IgD-negative memory B cell (primary cell): ENCODE data around the gene TAOK3. TPM values are rescaled to one million over a fixed set of nuclear protein-coding genes. Genes with fewer than 3 reads are reported as not detected.
A peak's percentile ranks its signal among the peaks of the same experiment; 100 is the strongest.
"Not testable (repeated sequence)": the region's sequence is repeated elsewhere in the genome, so short reads cannot be mapped to it uniquely, and the experiment has no call there.

ENCODE experiments used
- H3K27ac Mint-ChIP-seq, 3 donors: one replicate each; pipeline ENCODE4 v1.8.0; 2020 to 2022; ENCODE audit warnings: mild to moderate bottlenecking in 3 of 3, mixed read lengths in 3 of 3, moderate library complexity in 1 of 3
- H3K27me3 Mint-ChIP-seq: one replicate; pipeline ENCODE4 v1.8.0; 2021; ENCODE audit warnings: mixed read lengths
- H3K36me3 Mint-ChIP-seq: one replicate; pipeline ENCODE4 v1.8.0; 2020; ENCODE audit warnings: mild to moderate bottlenecking, mixed read lengths
- H3K4me1 Mint-ChIP-seq, 3 donors: one replicate each; pipeline ENCODE4 v1.8.0; 2020 to 2022; ENCODE audit warnings: mixed read lengths in 3 of 3, mild to moderate bottlenecking in 1 of 3
- H3K4me3 Mint-ChIP-seq, 4 donors: one replicate each; pipeline ENCODE4 v1.8.0; 2020 to 2022; ENCODE audit warnings: mild to moderate bottlenecking in 4 of 4, mixed read lengths in 4 of 4, moderate library complexity in 3 of 4
- H3K9me3 Mint-ChIP-seq, 3 donors: one replicate each; pipeline ENCODE4 v1.8.0; 2020 to 2021; ENCODE audit warnings: mixed read lengths in 3 of 3, mild to moderate bottlenecking in 1 of 3
- polyA plus RNA-seq: library from polyadenylated mRNA; unstranded; fragments of 300-500 nt; fragmentation: Illumina TruSeq; gene quantifications from one replicate; pipeline ENCODE4 v1.2.3, GENCODE V29; 2021

TAOK3 gene
- polyA plus RNA-seq: 107 TPM

DNA sequence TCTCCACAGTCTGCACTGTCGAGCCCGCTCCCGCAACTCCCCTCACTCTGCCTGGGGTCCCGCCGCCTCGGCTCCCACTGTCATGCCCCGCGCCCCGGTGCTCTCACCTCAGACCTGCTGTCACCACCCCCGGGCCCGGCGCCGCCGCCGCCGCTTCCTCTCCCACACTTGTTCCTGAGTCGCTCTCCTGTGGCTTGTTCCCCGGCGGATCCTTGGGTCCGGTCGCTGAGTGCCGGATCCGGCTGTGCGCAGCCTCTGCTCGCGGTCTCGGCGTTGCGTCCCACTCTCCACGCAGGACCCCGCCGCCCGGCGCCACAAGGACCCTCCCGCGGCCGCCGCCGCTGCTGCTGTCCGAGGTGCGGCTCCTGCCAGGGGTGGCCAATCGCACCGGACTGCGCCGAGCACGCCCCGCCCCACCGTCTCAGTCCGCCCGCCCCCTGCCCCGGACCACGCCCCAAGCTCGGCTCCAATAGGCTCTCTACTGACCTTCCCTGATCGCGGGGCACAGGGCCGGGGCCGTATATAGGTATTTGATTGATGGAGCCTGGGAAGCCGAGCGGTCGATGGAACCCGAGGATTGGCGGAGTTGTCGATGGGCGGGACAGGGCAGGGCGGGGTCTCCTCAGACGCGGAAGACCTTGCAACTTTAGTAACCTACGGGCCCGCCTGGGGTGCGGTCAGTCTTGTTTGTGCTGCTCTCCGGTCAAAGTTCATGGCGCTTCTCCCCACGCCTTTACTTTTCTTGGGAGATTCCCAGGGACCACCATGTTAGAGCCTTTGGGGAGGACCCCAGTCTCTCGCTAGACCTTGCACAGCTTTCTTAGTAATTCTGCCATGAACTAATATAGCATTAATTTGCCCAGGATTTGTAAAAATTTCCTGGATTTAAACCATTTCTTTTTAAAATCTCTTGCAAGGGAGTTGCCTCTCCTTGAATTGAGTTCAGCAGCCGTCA is at the start of gene TAOK3:
Gene TAOK3 (minus strand): TSS at position 367 of the 955 bp plus-strand sequence. CDS start 117,340 bp downstream, outside the sequence.
- Mint-ChIP-seq H3K27ac (peak within 1 kb of the TSS; percentile 91 to 100 (median 92)), H3K9me3 (no peaks in the 10 kb centered on the region), H3K36me3 (peaks cover 4% of the 10 kb centered on the region), H3K4me3 (peak within 1 kb of the TSS; percentile 90 to 98 (median 94)), H3K4me1 (peaks cover 29 to 39% (median 33%) of the 10 kb centered on the region in 3 donors), H3K27me3 (peaks cover 6% of the 10 kb centered on the region)

DNA sequence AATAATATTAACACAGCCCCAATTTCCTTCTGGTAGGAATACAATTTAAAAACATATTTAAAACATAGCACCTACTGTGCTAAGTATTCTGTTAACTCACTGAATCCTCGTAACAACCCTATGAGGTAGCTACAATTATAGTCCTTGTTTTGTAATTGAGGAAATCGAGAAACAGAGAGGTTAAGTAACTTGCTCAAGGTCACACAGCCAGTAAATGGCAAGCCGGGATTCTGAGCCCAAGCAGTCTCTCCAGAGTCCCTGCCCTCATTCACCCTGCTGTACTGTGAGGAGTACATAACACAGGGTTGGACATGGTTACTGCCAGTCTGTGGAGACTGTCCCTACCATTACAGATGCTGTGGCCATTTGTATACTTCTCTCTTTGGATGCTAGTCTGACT is 48.0 kb upstream of the TAOK3 start:
- H3K27ac Mint-ChIP-seq: no peak overlapping the region
- peaks cover 20% of the 10 kb centered on the region for H3K36me3 Mint-ChIP-seq
- no peaks in the 10 kb centered on the region for H3K9me3 Mint-ChIP-seq
- H3K27me3 Mint-ChIP-seq: no peaks in the 10 kb centered on the region
- peaks cover 0 to 14% (median 11%) of the 10 kb centered on the region in 3 donors for H3K4me1 Mint-ChIP-seq
- no peak overlapping the region for H3K4me3 Mint-ChIP-seq

DNA sequence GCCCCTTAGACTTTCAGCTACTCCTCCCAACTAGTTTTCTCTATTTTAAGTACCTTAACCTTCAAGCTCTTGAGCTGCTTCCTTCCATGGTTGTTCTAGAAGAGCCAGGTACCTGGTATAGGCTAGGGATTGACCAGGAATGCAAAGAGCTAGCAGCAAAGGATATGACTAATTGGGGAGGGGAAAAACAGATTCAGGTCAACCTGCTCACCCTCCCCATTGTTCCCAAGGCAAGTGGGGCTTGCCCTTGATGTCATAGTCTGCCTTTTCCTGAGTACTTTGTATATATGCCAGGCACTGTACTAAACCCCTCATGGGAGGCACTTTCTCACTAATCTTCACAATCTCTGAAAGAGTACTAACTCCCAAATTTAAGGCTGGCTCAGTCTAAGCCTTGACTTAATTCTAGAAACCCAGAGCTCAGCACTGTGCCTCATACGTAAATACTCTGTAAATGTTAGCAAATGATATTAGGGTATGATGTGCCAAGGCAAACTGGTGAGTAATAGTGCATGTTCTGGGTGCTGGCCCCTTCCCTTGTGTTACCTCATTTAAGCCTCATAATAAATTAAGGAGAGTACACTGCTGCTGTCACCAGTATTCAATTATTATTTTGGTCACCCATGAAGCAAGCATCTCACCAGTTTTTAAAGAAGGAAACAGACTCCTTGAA is 45.8 kb upstream of the TAOK3 start:
- Mint-ChIP-seq H3K4me1 (peaks cover 0 to 4% (median 3%) of the 10 kb centered on the region in 3 donors), H3K36me3 (peaks cover 24% of the 10 kb centered on the region), H3K27ac (no peak overlapping the region), H3K9me3 (no peaks in the 10 kb centered on the region), H3K4me3 (no peak overlapping the region), H3K27me3 (no peaks in the 10 kb centered on the region)

DNA sequence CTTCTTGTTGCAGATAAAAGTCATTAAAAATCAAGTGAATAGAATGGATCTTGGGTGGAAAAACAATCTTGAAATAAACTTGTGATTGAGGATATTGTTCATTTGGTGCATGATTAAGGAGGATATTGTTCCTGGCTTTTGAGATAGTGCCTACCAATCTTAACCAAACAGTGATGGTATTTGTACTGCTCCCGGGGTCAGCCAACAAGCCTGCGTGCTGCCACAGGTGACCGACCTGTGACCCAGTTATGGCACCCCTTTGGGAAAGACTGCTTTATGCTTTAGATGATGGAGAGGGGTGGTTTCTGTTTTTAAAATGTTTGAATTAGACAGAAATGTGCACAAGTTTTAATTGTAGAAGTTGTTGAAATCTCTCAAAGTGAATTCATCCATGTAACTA is 45.2 kb upstream of the TAOK3 start:
- no peak overlapping the region for H3K27ac Mint-ChIP-seq
- peaks cover 25% of the 10 kb centered on the region for H3K36me3 Mint-ChIP-seq
- H3K27me3 Mint-ChIP-seq: no peaks in the 10 kb centered on the region

DNA sequence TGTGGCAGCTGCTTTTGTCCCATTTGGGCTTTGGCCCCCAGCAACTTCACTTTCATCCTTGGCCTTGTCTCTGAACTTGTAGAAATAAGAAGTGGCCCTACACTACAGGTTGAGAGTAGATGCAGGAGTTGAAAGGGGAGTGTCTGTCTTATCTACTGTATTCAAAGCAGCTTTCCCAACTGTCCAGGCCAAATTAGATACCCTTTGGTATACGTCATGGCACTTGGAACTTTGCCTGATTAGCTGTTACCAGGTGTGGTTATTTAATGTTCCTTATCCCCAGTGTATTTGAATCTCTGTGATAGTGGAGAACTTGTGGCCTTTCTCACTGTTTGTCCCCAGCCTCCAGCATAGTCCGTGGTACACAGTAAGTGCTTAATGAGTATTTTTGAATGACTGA is 37.1 kb upstream of the TAOK3 start:
- Mint-ChIP-seq H3K27ac (no peak overlapping the region), H3K36me3 (peaks cover 19% of the 10 kb centered on the region), H3K4me3 (no peak overlapping the region), H3K4me1 (peaks cover 0 to 1% (median 0%) of the 10 kb centered on the region in 3 donors), H3K27me3 (no peaks in the 10 kb centered on the region), H3K9me3 (no peaks in the 10 kb centered on the region)

More for the DNA sequence above, 45.2 kb upstream of the TAOK3 start:
- Mint-ChIP-seq H3K4me1 (peaks cover 0 to 2% (median 1%) of the 10 kb centered on the region in 3 donors), H3K9me3 (no peaks in the 10 kb centered on the region), H3K4me3 (no peak overlapping the region)

DNA sequence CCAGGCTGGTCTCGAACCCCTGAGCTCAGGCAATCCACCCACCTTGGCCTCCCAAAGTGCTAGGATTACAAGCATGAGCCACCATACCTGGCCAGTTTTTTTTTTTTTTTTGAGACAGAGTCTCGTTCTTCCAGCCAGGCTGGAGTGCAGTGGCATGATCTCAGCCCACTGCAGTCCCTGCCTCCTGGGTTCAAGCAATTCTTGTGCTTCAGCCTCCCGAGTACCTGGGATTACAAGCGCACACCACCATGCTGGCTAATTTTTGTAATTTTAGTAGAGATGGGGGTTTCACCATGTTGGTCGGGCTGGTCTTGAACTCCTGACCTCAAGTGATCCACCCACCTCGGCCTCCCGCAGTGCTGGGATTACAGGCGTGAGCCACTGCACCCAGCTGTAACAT is 35.5 kb upstream of the TAOK3 start:
- not testable (repeated sequence) for H3K36me3 Mint-ChIP-seq, H3K27me3 Mint-ChIP-seq, H3K27ac Mint-ChIP-seq, H3K4me3 Mint-ChIP-seq, H3K4me1 Mint-ChIP-seq, H3K9me3 Mint-ChIP-seq

DNA sequence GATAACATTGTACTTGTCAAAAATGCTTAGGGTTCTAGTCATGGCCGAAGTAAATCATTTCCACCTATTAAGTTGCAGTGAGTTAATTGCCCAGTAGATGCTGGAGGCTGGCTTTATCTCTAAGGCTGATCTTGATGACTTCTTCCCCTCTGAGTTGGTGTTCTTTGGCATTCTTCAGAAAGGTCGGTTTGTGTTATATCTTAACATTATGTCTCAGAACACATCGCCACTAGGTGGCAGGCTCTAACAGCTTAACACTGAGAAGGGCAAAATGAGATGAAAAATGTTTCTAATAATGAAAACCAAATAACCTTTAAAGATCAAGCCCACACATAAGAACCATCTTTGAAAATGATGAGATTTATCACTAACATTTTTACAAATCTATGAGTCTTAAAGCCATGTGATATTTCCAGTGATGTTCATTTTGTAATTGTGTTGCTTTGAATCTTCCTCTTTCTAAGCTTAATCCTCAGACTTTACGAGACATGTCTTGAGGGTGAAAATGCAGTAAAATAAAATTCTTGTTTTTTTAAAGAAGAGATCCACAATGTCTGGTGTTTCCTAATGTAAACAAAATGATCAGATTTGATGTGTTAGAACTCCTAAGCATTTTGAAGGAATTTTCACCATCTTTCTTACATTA is 32.3 kb upstream of the TAOK3 start:
- no peaks in the 10 kb centered on the region for H3K9me3 Mint-ChIP-seq
- no peaks in the 10 kb centered on the region for H3K27me3 Mint-ChIP-seq
- H3K4me3 Mint-ChIP-seq: no peak overlapping the region
- H3K4me1 Mint-ChIP-seq: no peaks in the 10 kb centered on the region
- H3K27ac Mint-ChIP-seq: no peak overlapping the region
- H3K36me3 Mint-ChIP-seq: peaks cover 3% of the 10 kb centered on the region

DNA sequence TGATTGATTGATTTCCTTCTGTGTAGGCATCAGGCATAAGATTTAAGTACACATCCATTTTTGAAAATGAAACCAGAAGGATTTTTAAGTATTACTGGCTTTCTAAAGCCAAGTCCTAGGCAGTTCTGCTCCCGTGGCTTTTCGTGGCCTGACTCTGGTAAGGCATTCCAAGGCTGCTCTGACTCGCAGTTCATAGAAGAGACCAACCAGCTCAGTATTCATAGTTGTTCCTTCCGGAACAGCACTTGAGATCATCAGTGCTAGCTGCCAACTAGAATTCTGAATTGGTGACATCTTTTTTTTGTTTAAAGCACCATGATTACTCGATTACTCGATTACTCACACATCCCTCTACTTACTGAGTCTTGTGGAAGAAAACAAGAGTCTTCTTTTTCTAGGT is 29.5 kb upstream of the TAOK3 start:
- no peak overlapping the region for H3K27ac Mint-ChIP-seq
- H3K4me1 Mint-ChIP-seq: peaks cover 0 to 2% (median 0%) of the 10 kb centered on the region in 3 donors
- H3K36me3 Mint-ChIP-seq: peaks cover 6% of the 10 kb centered on the region
- H3K4me3 Mint-ChIP-seq: no peak overlapping the region
- H3K9me3 Mint-ChIP-seq: no peaks in the 10 kb centered on the region
- no peaks in the 10 kb centered on the region for H3K27me3 Mint-ChIP-seq

DNA sequence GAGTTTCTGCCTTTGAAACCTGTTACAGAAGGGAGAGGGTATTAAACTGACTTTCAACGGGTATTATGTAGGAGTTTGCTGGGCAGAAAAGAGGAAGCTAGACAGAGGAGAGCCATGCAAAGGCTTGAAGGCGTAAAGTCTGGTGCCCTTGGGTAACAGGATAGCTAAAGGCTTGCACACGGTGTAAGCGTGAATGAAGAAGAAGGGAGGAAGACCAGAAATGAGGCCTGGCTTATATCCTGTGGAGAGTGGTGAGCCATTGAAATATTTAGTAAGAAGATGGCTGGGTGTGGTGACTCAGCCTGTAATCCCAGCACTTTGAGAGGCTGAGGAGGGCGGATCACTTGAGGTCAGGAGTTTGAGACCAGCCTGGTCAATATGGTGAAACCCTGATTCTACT is 26.2 kb upstream of the TAOK3 start:
- no peaks in the 10 kb centered on the region for H3K27me3 Mint-ChIP-seq
- no peak overlapping the region for H3K27ac Mint-ChIP-seq
- H3K36me3 Mint-ChIP-seq: peaks cover 9% of the 10 kb centered on the region
- H3K9me3 Mint-ChIP-seq: no peaks in the 10 kb centered on the region
- H3K4me3 Mint-ChIP-seq: no peak overlapping the region
- peaks cover 0 to 2% (median 0%) of the 10 kb centered on the region in 3 donors for H3K4me1 Mint-ChIP-seq

DNA sequence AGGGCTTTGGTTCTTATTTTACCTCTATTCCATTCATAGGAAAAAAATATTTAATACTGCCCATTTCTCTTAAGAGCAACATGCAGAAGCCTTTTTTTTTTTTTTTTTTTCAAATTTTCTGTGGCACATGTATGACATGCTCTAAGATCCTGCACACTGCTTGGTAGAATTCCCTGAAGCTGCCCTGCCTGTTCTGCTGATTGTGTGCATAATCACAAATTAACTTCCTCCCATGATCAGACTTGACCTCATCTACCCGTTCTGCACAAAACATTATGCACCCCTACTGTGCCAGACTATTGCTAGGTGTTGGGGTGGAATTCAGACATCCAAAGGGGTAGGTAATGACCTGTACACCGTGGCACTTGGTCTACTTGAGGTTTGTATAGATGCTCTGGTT is 25.8 kb upstream of the TAOK3 start:
- Mint-ChIP-seq H3K9me3 (no peaks in the 10 kb centered on the region), H3K27ac (no peak overlapping the region), H3K27me3 (no peaks in the 10 kb centered on the region), H3K4me3 (no peak overlapping the region), H3K4me1 (peaks cover 0 to 2% (median 0%) of the 10 kb centered on the region in 3 donors), H3K36me3 (peaks cover 9% of the 10 kb centered on the region)

DNA sequence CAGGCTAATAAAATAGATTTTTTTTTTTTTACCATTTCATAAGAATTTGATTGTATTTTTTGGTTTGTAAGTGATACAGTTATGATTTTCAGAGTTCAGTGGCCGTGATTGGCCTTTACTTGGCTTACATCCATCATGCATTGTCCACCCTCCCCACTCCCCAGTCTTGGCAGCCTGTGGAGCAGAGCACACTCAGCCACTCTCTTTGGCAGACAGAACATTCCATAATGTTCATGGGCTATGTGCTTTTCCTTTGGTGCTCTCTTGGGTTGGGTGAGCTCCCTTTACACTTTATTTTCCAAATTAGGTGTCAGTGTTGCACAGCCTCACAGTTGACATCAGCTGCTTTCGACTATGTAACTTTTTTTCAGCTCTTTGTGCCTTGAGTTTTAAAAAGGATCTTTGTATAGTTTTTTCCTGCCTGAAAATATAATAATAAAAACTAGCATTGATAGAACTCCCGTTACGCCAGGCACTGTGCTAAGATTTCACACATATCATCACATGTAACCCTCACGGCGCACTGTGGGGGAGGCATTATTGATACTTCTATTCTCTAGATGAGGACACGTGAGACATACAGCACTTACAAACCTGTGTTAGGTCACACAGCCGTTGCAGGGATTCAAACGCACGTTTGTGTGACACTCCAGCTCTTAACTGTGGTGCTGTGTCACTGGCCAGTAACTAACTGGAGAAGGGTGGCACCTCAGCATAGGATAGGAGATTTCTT is 25.2 kb upstream of the TAOK3 start:
- Mint-ChIP-seq H3K27me3 (no peaks in the 10 kb centered on the region), H3K4me3 (no peak overlapping the region), H3K36me3 (peaks cover 9% of the 10 kb centered on the region), H3K9me3 (no peaks in the 10 kb centered on the region), H3K27ac (no peak overlapping the region), H3K4me1 (peaks cover 0 to 2% (median 0%) of the 10 kb centered on the region in 3 donors)

DNA sequence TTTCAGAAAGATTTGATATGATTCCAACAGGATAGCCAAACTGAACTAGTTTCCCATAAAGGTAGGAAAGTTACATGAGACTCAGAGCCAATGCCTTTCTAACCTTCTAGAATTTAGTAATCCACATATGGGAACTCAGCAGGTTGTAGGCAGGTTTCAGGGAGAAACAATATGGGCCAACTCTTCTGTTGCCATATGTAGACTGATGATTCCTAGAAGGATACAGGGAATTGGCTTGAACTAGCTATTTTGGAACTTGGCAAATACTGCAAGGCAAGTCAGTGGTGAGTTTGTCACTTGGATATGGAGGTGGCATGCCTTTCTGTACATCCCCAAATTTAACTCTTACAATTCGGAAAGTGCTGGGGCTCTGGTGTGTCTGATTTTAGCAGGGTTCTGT is 19.1 kb upstream of the TAOK3 start:
- no peak overlapping the region for H3K27ac Mint-ChIP-seq
- H3K27me3 Mint-ChIP-seq: no peaks in the 10 kb centered on the region
- H3K9me3 Mint-ChIP-seq: no peaks in the 10 kb centered on the region
- H3K4me3 Mint-ChIP-seq: no peak overlapping the region
- peaks cover 14% of the 10 kb centered on the region for H3K36me3 Mint-ChIP-seq
- H3K4me1 Mint-ChIP-seq: peaks cover 0 to 2% (median 0%) of the 10 kb centered on the region in 3 donors

DNA sequence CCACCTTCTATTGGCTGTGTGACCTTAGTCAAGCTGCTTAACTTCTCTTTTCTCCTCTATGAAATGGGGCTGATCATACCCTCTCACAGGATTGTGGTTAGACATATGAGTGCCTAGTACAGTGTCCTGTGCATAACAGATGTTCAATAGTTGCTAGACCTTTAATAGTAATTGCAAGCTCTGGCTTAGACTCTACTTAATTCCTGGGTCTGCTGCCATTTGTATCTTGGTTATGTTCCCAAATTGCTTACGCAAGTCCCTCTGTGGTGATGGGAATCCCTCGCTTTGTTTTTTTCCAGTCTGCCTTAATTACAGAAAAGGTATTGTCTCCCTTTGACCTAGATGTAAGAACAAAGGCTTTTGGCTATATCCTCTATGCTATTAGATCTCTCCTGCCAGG is 18.7 kb upstream of the TAOK3 start:
- no peaks in the 10 kb centered on the region for H3K27me3 Mint-ChIP-seq
- H3K9me3 Mint-ChIP-seq: no peaks in the 10 kb centered on the region
- H3K4me3 Mint-ChIP-seq: no peak overlapping the region
- peaks cover 16% of the 10 kb centered on the region for H3K36me3 Mint-ChIP-seq
- peaks cover 0 to 2% (median 0%) of the 10 kb centered on the region in 3 donors for H3K4me1 Mint-ChIP-seq
- H3K27ac Mint-ChIP-seq: no peak overlapping the region

DNA sequence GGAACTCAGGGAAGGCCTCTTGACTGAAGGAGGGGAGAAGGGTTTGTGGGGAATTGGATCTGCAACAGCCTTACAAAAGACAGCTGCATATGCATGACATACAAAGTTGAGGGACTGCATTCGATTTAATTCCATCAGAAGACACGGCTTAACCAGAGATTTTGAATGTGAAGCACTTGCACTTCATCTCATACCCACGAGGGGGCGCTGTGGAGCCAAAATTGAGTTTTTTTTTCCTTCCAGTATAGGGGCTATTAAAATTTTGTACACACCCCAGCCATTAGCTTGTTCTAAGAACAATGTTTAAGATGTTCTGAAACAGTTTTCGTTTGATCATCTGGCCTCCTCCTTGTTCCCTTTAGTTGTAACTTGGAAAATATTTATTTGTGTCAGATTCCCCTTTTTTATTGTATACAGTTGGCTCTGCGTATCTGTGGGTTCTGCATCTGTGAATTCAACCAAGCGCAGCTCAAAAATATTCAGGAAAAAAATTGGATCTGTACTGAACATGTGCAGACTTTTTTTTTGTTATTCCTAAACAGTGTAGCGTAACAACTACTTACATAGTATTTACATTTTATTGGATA is 5.3 kb upstream of the TAOK3 start:
- Mint-ChIP-seq H3K27ac (peak overlapping the region; percentile 44 to 99 (median 98)), H3K4me3 (peak overlapping the region; percentile 94 to 98 (median 97)), H3K9me3 (no peaks in the 10 kb centered on the region), H3K36me3 (peaks cover 4% of the 10 kb centered on the region), H3K4me1 (peaks cover 15 to 28% (median 27%) of the 10 kb centered on the region in 3 donors), H3K27me3 (no peaks in the 10 kb centered on the region)
